SK-N-DZ (cell line): ENCODE data around the gene FBLN5.

Experiments
- DNase-seq: peaks from one replicate; pipeline ENCODE4 v3.0.0-alpha.2; 2015; ENCODE audit warnings: low spot score

Gene FBLN5

DNA sequence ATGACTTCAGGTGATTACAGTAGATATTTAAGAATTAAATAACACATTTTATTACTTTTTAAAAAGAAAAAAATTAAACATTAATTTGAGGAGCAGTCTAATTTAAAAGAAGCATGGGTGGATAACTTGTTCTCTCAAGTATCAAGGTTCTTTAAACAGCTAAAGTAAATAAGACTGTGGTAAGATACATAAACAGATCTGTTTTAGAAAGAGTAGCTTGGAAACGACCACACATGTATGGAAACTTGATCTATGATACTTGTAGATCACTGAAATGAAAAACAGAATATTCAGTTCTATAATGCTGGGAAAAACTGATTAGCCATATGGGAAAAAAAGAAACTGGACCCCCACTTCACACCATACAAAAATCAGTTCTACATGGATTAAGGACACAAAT, 116.2 kb downstream of the FBLN5 start:
- no peak for DNase-seq

DNA sequence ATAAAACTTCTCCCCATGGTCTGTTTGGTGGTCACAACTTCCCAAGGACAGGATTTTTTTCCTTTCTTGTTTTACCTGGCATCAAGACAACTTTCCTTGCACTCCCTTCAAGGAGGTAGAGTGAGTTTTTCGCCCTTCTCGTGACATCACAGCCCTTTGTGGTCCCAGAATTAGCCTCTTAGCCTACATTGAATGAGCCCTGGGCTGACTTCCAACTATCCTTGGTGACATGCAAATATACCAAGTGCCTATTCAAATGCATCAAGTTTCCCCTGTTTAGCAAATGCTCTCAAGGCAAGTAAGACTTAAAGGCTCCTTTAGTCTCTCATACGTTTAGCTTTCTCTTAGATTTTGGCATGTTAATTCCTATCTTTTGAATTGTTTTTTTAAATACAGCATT, 116.7 kb downstream of the FBLN5 start:
- DNase-seq: no peak

DNA sequence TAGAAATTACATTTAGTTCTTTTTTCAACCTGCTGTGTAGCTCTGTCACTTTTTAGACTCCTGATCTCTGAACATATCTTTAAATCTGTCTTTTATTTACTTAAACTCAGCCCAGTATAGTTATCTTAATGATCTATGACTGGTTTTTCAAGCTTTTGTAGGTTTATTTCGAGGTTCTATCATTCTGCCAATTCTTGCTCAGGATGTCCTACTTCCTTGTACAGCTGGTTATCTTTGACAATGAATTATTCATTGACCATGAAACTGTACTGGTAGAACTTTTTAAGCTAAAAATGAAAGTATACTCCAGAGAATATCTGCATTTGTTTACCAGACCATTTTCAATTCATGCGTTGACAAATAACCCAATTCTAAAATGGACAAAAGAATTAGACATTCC, 118.0 kb downstream of the FBLN5 start:
- DNase-seq: no peak

DNA sequence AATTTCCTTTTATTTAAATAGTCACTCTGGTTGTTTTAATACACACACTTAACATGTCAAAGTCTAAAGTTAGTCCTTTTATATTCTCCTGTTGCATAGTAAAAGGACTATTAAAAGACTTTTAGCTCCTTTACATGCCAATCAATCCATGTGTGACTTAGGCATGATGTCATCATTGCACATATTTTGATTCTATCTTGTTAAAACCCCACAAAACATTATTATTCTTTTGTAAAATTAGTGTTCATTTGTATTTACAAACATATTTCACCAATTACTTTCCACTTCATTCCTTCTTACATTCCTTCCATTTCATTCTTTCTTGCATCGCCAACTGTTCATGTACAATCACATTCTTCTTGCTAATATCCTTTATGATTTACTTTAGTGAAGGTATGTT, 119.7 kb downstream of the FBLN5 start:
- DNase-seq: no peak
